CD14-positive monocyte (primary cell): ENCODE measurements around the gene EFCC1. TPM values are rescaled to one million over a fixed set of nuclear protein-coding genes. Genes with fewer than 3 reads are reported as not detected.

Experiments used
- DNase-seq, 3 donors: peaks; one replicate each; pipeline ENCODE4 v3.0.0-alpha.2; 2011 to 2022
- H2AFZ ChIP-seq: 2 replicates; pipeline ENCODE4 v1.6.0; 2012; ENCODE audit warnings: mild to moderate bottlenecking, low read depth, low read length, inconsistent platforms; ENCODE audit not compliant: insufficient read depth, poor library complexity, severe bottlenecking
- H3K27ac ChIP-seq, 2 donors: 1 replicate in 1 of 2; 2 replicates in 1 of 2; pipeline ENCODE4 v1.5.1; 2012 to 2013; ENCODE audit warnings: low read length in 2 of 2, control low read depth in 1 of 2, inconsistent platforms in 1 of 2, low read depth in 1 of 2, mild to moderate bottlenecking in 1 of 2
- H3K27me3 ChIP-seq, 2 donors: one replicate each; pipeline versions ENCODE4 v1.6.0 to v1.6.1; 2011 to 2013; ENCODE audit warnings: low read length in 2 of 2; ENCODE audit not compliant: control insufficient read depth in 2 of 2, insufficient read depth in 2 of 2
- H3K36me3 ChIP-seq, 2 donors: replicated peaks in 1 of 2; 1 replicate in 1 of 2; 2 replicates in 1 of 2; pipeline versions ENCODE4 v1.5.1 to v1.6.1; 2012 to 2013; ENCODE audit warnings: low read length in 2 of 2, control low read depth in 1 of 2, inconsistent platforms in 1 of 2, mild to moderate bottlenecking in 1 of 2; ENCODE audit not compliant: insufficient read depth in 2 of 2, control insufficient read depth in 1 of 2
- H3K4me1 ChIP-seq, 2 donors: 1 replicate in 1 of 2; 2 replicates in 1 of 2; pipeline versions ENCODE4 v1.5.1 to v1.6.1; 2012 to 2013; ENCODE audit warnings: low read length in 2 of 2, control low read depth in 1 of 2, inconsistent platforms in 1 of 2, mild to moderate bottlenecking in 1 of 2, moderate library complexity in 1 of 2; ENCODE audit not compliant: insufficient read depth in 2 of 2, control insufficient read depth in 1 of 2
- H3K4me2 ChIP-seq: replicated peaks from 2 replicates; pipeline ENCODE3; 2012; ENCODE audit warnings: low read length, moderate library complexity, mild to moderate bottlenecking; ENCODE audit not compliant: poor library complexity, severe bottlenecking; ENCODE audit errors: extremely low read depth
- H3K4me3 ChIP-seq, 3 experiments: fragments of 200-600 bp in 1 of 3; sonication (generic) in 1 of 3; replicated peaks in 1 of 3; 1 replicate in 2 of 3; 2 replicates in 1 of 3; pipeline ENCODE4 v1.5.1; 2011 to 2013; ENCODE audit warnings: low read length in 3 of 3, mild to moderate bottlenecking in 3 of 3, control low read depth in 2 of 3, low read depth in 2 of 3, inconsistent platforms in 1 of 3, moderate library complexity in 1 of 3
- H3K79me2 ChIP-seq: 2 replicates; pipeline ENCODE4 v1.6.0; 2012; ENCODE audit warnings: mild to moderate bottlenecking, control low read depth, inconsistent platforms, low read length, moderate library complexity; ENCODE audit not compliant: insufficient read depth
- H3K9ac ChIP-seq: 2 replicates; pipeline ENCODE4 v1.6.0; 2017; ENCODE audit warnings: low read length, mild to moderate bottlenecking; ENCODE audit not compliant: insufficient read depth, poor library complexity, severe bottlenecking
- H3K9me3 ChIP-seq, 2 donors: replicated peaks in 1 of 2; 1 replicate in 1 of 2; 2 replicates in 1 of 2; pipeline versions ENCODE4 v1.5.1 to v1.6.1; 2012 to 2013; ENCODE audit warnings: low read length in 2 of 2, control low read depth in 1 of 2; ENCODE audit not compliant: control insufficient read depth in 1 of 2, insufficient read depth in 1 of 2
- H4K20me1 ChIP-seq: 2 replicates; pipeline ENCODE4 v1.6.0; 2012; ENCODE audit warnings: mild to moderate bottlenecking, low read length, control low read depth, moderate library complexity; ENCODE audit not compliant: insufficient read depth
- H3K27ac Mint-ChIP-seq, 7 donors: one replicate each; pipeline ENCODE4 v1.8.0; 2020; ENCODE audit warnings: mild to moderate bottlenecking in 7 of 7, mixed read lengths in 7 of 7, moderate library complexity in 6 of 7, inconsistent platforms in 2 of 7
- H3K27me3 Mint-ChIP-seq, 3 donors: one replicate each; pipeline ENCODE4 v1.8.0; 2021 to 2022; ENCODE audit warnings: low read depth in 3 of 3, mild to moderate bottlenecking in 3 of 3, mixed read lengths in 3 of 3, moderate library complexity in 3 of 3, inconsistent platforms in 1 of 3
- H3K36me3 Mint-ChIP-seq, 2 donors: one replicate each; pipeline ENCODE4 v1.8.0; 2020; ENCODE audit warnings: mixed read lengths in 2 of 2, inconsistent platforms in 1 of 2, mild to moderate bottlenecking in 1 of 2
- H3K4me1 Mint-ChIP-seq: one replicate; pipeline ENCODE4 v1.8.0; 2020; ENCODE audit warnings: mild to moderate bottlenecking, mixed read lengths
- H3K4me3 Mint-ChIP-seq, 2 donors: one replicate each; pipeline ENCODE4 v1.8.0; 2020; ENCODE audit warnings: mild to moderate bottlenecking in 2 of 2, mixed read lengths in 2 of 2, moderate library complexity in 1 of 2
- H3K9me3 Mint-ChIP-seq, 7 donors: one replicate each; pipeline ENCODE4 v1.8.0; 2020 to 2022; ENCODE audit warnings: mixed read lengths in 7 of 7, mild to moderate bottlenecking in 6 of 7, moderate library complexity in 6 of 7, inconsistent platforms in 2 of 7
- CTCF ChIP-seq: fragments of 200-600 bp; IDR thresholded peaks from one replicate; pipeline ENCODE4 v1.8.0; 2022; ENCODE audit warnings: antibody characterized with exemption, mild to moderate bottlenecking
- WGBS: methylation state at CpG from one replicate; pipeline ENCODE4 v1.1.5; 2013; ENCODE audit warnings: missing lambda C conversion rate; ENCODE audit not compliant: insufficient coverage; 5-methylcytosine and 5-hydroxymethylcytosine counted together
- intact Hi-C, 2 donors: fragments of 100-400 bp; cut with micrococcal nuclease; formaldehyde crosslinking; loops; one replicate each; pipeline versions ENCODE4 v1.15.0 to v1.15.1; 2023
- polyA plus RNA-seq, 3 donors: library from polyadenylated mRNA; depleted of rRNA in 1 of 3; unstranded in 2 of 3; stranded (reverse) in 1 of 3; fragments of 300-500 nt in 2 of 3; fragments of >200 nt in 1 of 3; fragmentation: Illumina TruSeq in 2 of 3; gene quantifications; 1 replicate in 2 of 3; 2 replicates in 1 of 3; pipeline ENCODE4 v1.2.3, GENCODE V29; 2012 to 2021

Gene EFCC1
- polyA plus RNA-seq, 3 donors: 0.11 to 0.15 TPM; not detected in 1

- no peaks in the 10 kb centered on the region for H3K36me3 ChIP-seq
- no peak for DNase-seq
- Mint-ChIP-seq H3K27me3 (peaks cover 31 to 57% (median 39%) of the 10 kb centered on the region in 3 donors), H3K4me3 (peak overlapping the region in 1 of 2 donors; percentile 79), H3K36me3 (no peaks in the 10 kb centered on the region), H3K9me3 (peaks cover 10 to 35% (median 27%) of the 10 kb centered on the region in 7 donors), H3K27ac (no peak overlapping the region), H3K4me1 (peaks cover 2% of the 10 kb centered on the region)
- no peaks in the 10 kb centered on the region for H4K20me1 ChIP-seq
- TF ChIP-seq CTCF: no peak
- intact Hi-C loops: no loop called here
- no peaks in the 10 kb centered on the region for H3K79me2 ChIP-seq
- H3K4me1 ChIP-seq: peaks cover 3 to 10% of the 10 kb centered on the region in 2 donors
- no peak overlapping the region for H2AFZ ChIP-seq
- H3K4me2 ChIP-seq: no peak overlapping the region
- H3K9ac ChIP-seq: no peak overlapping the region
- H3K27ac ChIP-seq: no peak overlapping the region
- WGBS: 97% methylated on average over 39 of the region's 46 CpGs
- H3K4me3 ChIP-seq: no peak overlapping the region
- peaks cover 4 to 5% of the 10 kb centered on the region in 2 donors for H3K9me3 ChIP-seq
- H3K27me3 ChIP-seq: peaks cover 8 to 47% of the 10 kb centered on the region in 2 donors
Measured at GRCh38 chr3:129046732-129047552, 45.8 kb downstream of the EFCC1 start.

GRCh38 chr3:129047553-129047839 is 46.4 kb downstream of the EFCC1 start:
- Mint-ChIP-seq H3K36me3 (no peaks in the 10 kb centered on the region), H3K9me3 (peaks cover 10 to 32% (median 27%) of the 10 kb centered on the region in 7 donors), H3K4me3 (peak overlapping the region in 1 of 2 donors; percentile 62), H3K27me3 (peaks cover 31 to 54% (median 37%) of the 10 kb centered on the region in 3 donors), H3K27ac (no peak overlapping the region), H3K4me1 (peaks cover 2% of the 10 kb centered on the region)
- Histone ChIP-seq H3K9me3 (peaks cover 4 to 5% of the 10 kb centered on the region in 2 donors), H3K36me3 (no peaks in the 10 kb centered on the region), H3K4me3 (no peak overlapping the region), H2AFZ (no peak overlapping the region), H3K27me3 (peaks cover 8 to 45% of the 10 kb centered on the region in 2 donors), H3K4me1 (peaks cover 3 to 10% of the 10 kb centered on the region in 2 donors), H3K79me2 (no peaks in the 10 kb centered on the region), H3K4me2 (no peak overlapping the region), H3K9ac (no peak overlapping the region), H3K27ac (no peak overlapping the region), H4K20me1 (no peaks in the 10 kb centered on the region)
- WGBS: 94% methylated on average over 5 of the region's 6 CpGs
- intact Hi-C loops: no loop called here
- no peak for DNase-seq
- TF ChIP-seq CTCF: no peak
